KMS-11 (cell line): Measurements from ENCODE around the gene SDR42E2.

Experiments
- H2AFZ ChIP-seq: fragments of 200-600 bp; sonication (generic); 2 replicates; pipeline ENCODE4 v1.6.1; 2016; ENCODE audit warnings: antibody characterized with exemption, mixed run types, low read depth
- H3K27ac ChIP-seq: fragments of 200-600 bp; sonication (generic); 2 replicates; pipeline ENCODE4 v1.6.1; 2016; ENCODE audit warnings: mild to moderate bottlenecking, mixed run types
- H3K27me3 ChIP-seq: fragments of 200-600 bp; sonication (generic); 2 replicates; pipeline ENCODE4 v1.6.1; 2017; ENCODE audit warnings: mild to moderate bottlenecking, low read depth, mixed run types, moderate library complexity; ENCODE audit not compliant: insufficient read depth
- H3K36me3 ChIP-seq: fragments of 200-600 bp; sonication (generic); 2 replicates; pipeline ENCODE4 v1.6.1; 2017; ENCODE audit warnings: mild to moderate bottlenecking, mixed run types; ENCODE audit not compliant: insufficient read depth
- H3K4me1 ChIP-seq: fragments of 200-600 bp; sonication (generic); 2 replicates; pipeline ENCODE4 v1.6.1; 2016; ENCODE audit warnings: mild to moderate bottlenecking, low read depth, mixed run types; ENCODE audit not compliant: poor library complexity, severe bottlenecking
- H3K4me2 ChIP-seq: fragments of 200-600 bp; sonication (generic); 2 replicates; pipeline ENCODE4 v1.7.0; 2016; ENCODE audit warnings: mild to moderate bottlenecking, mixed run types
- H3K4me3 ChIP-seq: fragments of 200-600 bp; sonication (generic); IDR thresholded peaks from 2 replicates; pipeline ENCODE4 v1.6.1; 2017; ENCODE audit warnings: low read depth, low read length, mixed read lengths; ENCODE audit not compliant: insufficient read depth
- H3K79me2 ChIP-seq: fragments of 200-600 bp; sonication (generic); 2 replicates; pipeline ENCODE4 v1.6.1; 2016; ENCODE audit warnings: low read depth, mixed run types; ENCODE audit not compliant: insufficient read depth
- H3K9ac ChIP-seq: fragments of 200-600 bp; sonication (generic); 2 replicates; pipeline ENCODE4 v1.6.1; 2016; ENCODE audit warnings: mild to moderate bottlenecking, mixed run types
- H4K20me1 ChIP-seq: fragments of 200-600 bp; sonication (generic); 2 replicates; pipeline ENCODE4 v1.6.1; 2016; ENCODE audit warnings: mild to moderate bottlenecking, mixed run types; ENCODE audit not compliant: insufficient read depth
- CTCF ChIP-seq: fragments of 200-600 bp; sonication (generic); conservative IDR thresholded peaks from 2 replicates; pipeline ENCODE4 v1.6.1; 2017; ENCODE audit warnings: low read depth, mild to moderate bottlenecking, antibody characterized with exemption, low read length, moderate library complexity, mixed read lengths

The SDR42E2 gene

GRCh38 chr16:22188267-22188594 is 25.9 kb downstream of the SDR42E2 start:
- Histone ChIP-seq H3K4me2 (peak overlapping the region; percentile 89; the same call in 1 of the 2 replicates), H3K4me3 (no peak overlapping the region), H4K20me1 (no peaks in the 10 kb centered on the region), H3K79me2 (no peaks in the 10 kb centered on the region), H3K4me1 (peaks cover 38% of the 10 kb centered on the region), H3K9ac (no peak overlapping the region), H2AFZ (peak overlapping the region; percentile 5), H3K36me3 (no peaks in the 10 kb centered on the region), H3K27ac (peak overlapping the region; percentile 1; the same call in 1 of the 2 replicates), H3K27me3 (no peaks in the 10 kb centered on the region)
- TF ChIP-seq CTCF: no peak

GRCh38 chr16:22188595-22189442 is 26.5 kb downstream of the SDR42E2 start:
- Histone ChIP-seq H3K4me3 (no peak overlapping the region), H3K4me2 (peak overlapping the region; percentile 89)
- TF ChIP-seq CTCF: peak; percentile 98

GRCh38 chr16:22189473-22190080 is 27.3 kb downstream of the SDR42E2 start:
- Histone ChIP-seq H3K79me2 (no peaks in the 10 kb centered on the region), H2AFZ (peak overlapping the region; percentile 68), H3K4me3 (no peak overlapping the region), H3K4me2 (peak overlapping the region; percentile 89), H3K4me1 (peaks cover 51% of the 10 kb centered on the region), H3K27ac (peak overlapping the region; percentile 47), H3K9ac (peak overlapping the region; percentile 46; the same call in 1 of the 2 replicates), H4K20me1 (no peaks in the 10 kb centered on the region), H3K27me3 (no peaks in the 10 kb centered on the region), H3K36me3 (no peaks in the 10 kb centered on the region)
- TF ChIP-seq CTCF: no peak

More at GRCh38 chr16:22188595-22189442, 26.5 kb downstream of the SDR42E2 start:
- Histone ChIP-seq H3K36me3 (no peaks in the 10 kb centered on the region), H3K27me3 (no peaks in the 10 kb centered on the region), H3K4me1 (peaks cover 44% of the 10 kb centered on the region), H2AFZ (peak overlapping the region; percentile 68; the same call in 1 of the 2 replicates), H3K79me2 (no peaks in the 10 kb centered on the region), H3K27ac (peak overlapping the region; percentile 47; the same call in 1 of the 2 replicates), H4K20me1 (no peaks in the 10 kb centered on the region), H3K9ac (peak overlapping the region; percentile 46; the same call in 1 of the 2 replicates)

- Histone ChIP-seq H3K9ac (peak overlapping the region; percentile 46; the same call in 1 of the 2 replicates), H4K20me1 (no peaks in the 10 kb centered on the region), H3K79me2 (no peaks in the 10 kb centered on the region), H3K27me3 (no peaks in the 10 kb centered on the region), H3K4me2 (peak overlapping the region; percentile 89), H3K4me3 (no peak overlapping the region), H3K36me3 (no peaks in the 10 kb centered on the region), H3K4me1 (peaks cover 58% of the 10 kb centered on the region), H3K27ac (peak overlapping the region; percentile 47), H2AFZ (peak overlapping the region; percentile 68)
- no peak for TF ChIP-seq CTCF
These were observed 27.9 kb downstream of the SDR42E2 start for GRCh38 chr16:22190081-22190775.
